Measurements from ENCODE around the gene SPEM1. TPM values are rescaled to one million over a fixed set of nuclear protein-coding genes. Genes with fewer than 3 reads are reported as not detected.
A peak's percentile ranks its signal among the peaks of the same experiment; 100 is the strongest.

SPEM1 gene
- total and polyA plus RNA-seq, 2 of the 13 experiments (the other 11 are each of a cell fraction or from before 2014, with no cell fraction given), result not detected

DNA sequence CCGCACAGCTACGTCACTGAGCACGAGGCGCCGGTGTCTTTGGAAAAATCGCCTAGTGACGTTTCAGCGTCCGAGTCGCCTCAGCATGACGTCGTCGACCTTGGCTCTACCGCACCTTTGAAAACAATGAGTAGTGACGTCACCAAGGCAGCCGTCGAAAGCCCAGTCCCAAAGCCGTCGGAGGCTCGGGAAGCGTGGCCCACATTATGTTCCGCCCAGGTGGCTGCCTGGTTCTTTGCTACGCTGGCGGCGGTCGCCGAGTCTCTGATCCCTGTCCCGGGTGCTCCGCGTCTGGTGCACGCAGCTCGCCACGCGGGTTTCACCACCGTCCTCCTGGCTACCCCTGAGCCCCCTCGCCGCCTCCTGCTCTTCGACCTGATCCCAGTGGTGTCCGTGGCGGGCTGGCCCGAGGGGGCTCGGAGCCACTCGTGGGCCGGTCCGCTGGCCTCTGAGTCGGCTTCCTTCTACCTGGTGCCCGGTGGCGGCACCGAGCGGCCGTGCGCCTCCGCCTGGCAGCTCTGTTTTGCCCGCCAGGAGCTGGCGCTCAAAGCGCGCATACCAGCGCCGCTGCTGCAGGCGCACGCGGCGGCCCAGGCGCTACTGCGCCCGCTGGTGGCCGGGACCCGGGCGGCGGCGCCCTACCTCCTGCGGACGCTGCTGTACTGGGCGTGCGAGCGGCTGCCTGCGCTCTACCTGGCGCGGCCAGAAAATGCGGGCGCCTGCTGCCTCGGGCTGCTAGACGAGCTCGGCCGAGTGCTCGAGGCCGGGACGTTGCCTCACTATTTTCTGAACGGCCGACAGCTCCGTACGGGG, 16.6 kb downstream of the SPEM1 start (continued):
- TF ChIP-seq, protein P1, sequence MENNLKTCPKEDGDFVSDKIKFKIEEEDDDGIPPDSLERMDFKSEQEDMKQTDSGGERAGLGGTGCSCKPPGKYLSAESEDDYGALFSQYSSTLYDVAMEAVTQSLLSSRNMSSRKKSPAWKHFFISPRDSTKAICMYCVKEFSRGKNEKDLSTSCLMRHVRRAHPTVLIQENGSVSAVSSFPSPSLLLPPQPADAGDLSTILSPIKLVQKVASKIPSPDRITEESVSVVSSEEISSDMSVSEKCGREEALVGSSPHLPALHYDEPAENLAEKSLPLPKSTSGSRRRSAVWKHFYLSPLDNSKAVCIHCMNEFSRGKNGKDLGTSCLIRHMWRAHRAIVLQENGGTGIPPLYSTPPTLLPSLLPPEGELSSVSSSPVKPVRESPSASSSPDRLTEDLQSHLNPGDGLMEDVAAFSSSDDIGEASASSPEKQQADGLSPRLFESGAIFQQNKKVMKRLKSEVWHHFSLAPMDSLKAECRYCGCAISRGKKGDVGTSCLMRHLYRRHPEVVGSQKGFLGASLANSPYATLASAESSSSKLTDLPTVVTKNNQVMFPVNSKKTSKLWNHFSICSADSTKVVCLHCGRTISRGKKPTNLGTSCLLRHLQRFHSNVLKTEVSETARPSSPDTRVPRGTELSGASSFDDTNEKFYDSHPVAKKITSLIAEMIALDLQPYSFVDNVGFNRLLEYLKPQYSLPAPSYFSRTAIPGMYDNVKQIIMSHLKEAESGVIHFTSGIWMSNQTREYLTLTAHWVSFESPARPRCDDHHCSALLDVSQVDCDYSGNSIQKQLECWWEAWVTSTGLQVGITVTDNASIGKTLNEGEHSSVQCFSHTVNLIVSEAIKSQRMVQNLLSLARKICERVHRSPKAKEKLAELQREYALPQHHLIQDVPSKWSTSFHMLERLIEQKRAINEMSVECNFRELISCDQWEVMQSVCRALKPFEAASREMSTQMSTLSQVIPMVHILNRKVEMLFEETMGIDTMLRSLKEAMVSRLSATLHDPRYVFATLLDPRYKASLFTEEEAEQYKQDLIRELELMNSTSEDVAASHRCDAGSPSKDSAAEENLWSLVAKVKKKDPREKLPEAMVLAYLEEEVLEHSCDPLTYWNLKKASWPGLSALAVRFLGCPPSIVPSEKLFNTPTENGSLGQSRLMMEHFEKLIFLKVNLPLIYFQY (CRISPR knock-in tag; IDR thresholded peaks at IDR 0.05; ENCODE audit: borderline replicate concordance), result no peak
- TF ChIP-seq, protein P2, sequence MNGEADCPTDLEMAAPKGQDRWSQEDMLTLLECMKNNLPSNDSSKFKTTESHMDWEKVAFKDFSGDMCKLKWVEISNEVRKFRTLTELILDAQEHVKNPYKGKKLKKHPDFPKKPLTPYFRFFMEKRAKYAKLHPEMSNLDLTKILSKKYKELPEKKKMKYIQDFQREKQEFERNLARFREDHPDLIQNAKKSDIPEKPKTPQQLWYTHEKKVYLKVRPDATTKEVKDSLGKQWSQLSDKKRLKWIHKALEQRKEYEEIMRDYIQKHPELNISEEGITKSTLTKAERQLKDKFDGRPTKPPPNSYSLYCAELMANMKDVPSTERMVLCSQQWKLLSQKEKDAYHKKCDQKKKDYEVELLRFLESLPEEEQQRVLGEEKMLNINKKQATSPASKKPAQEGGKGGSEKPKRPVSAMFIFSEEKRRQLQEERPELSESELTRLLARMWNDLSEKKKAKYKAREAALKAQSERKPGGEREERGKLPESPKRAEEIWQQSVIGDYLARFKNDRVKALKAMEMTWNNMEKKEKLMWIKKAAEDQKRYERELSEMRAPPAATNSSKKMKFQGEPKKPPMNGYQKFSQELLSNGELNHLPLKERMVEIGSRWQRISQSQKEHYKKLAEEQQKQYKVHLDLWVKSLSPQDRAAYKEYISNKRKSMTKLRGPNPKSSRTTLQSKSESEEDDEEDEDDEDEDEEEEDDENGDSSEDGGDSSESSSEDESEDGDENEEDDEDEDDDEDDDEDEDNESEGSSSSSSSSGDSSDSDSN (CRISPR knock-in tag; IDR thresholded peaks at IDR 0.05), result peak; percentile 41; the same call in 1 of the 2 replicates
- TF ChIP-seq ZNF256 (CRISPR knock-in tag; conservative IDR thresholded peaks at IDR 0.05), result no peak
- no peak for TF ChIP-seq ZNF558 (CRISPR knock-in tag; IDR thresholded peaks at IDR 0.05; ENCODE audit: borderline replicate concordance)
- TF ChIP-seq ARID2 (CRISPR knock-in tag; IDR thresholded peaks at IDR 0.05; ENCODE audit: borderline replicate concordance), result no peak
- peak; percentile 34 for TF ChIP-seq ZBTB38 (CRISPR knock-in tag; IDR thresholded peaks at IDR 0.05)
- TF ChIP-seq MED1 (CRISPR knock-in tag; IDR thresholded peaks at IDR 0.05), result peak; percentile 33; the same call in 1 of the 2 replicates
- TF ChIP-seq, protein P3, sequence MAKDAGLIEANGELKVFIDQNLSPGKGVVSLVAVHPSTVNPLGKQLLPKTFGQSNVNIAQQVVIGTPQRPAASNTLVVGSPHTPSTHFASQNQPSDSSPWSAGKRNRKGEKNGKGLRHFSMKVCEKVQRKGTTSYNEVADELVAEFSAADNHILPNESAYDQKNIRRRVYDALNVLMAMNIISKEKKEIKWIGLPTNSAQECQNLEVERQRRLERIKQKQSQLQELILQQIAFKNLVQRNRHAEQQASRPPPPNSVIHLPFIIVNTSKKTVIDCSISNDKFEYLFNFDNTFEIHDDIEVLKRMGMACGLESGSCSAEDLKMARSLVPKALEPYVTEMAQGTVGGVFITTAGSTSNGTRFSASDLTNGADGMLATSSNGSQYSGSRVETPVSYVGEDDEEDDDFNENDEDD (CRISPR knock-in tag; IDR thresholded peaks at IDR 0.05; ENCODE audit: borderline replicate concordance), result peak; percentile 71; the same call in 1 of the 2 replicates
- no peak for TF ChIP-seq ARNT (IDR thresholded peaks at IDR 0.05)
- peak; percentile 55; the same call in 1 of the 2 replicates for TF ChIP-seq HDAC1 (CRISPR knock-in tag; IDR thresholded peaks at IDR 0.05)
- TF ChIP-seq, protein P4, sequence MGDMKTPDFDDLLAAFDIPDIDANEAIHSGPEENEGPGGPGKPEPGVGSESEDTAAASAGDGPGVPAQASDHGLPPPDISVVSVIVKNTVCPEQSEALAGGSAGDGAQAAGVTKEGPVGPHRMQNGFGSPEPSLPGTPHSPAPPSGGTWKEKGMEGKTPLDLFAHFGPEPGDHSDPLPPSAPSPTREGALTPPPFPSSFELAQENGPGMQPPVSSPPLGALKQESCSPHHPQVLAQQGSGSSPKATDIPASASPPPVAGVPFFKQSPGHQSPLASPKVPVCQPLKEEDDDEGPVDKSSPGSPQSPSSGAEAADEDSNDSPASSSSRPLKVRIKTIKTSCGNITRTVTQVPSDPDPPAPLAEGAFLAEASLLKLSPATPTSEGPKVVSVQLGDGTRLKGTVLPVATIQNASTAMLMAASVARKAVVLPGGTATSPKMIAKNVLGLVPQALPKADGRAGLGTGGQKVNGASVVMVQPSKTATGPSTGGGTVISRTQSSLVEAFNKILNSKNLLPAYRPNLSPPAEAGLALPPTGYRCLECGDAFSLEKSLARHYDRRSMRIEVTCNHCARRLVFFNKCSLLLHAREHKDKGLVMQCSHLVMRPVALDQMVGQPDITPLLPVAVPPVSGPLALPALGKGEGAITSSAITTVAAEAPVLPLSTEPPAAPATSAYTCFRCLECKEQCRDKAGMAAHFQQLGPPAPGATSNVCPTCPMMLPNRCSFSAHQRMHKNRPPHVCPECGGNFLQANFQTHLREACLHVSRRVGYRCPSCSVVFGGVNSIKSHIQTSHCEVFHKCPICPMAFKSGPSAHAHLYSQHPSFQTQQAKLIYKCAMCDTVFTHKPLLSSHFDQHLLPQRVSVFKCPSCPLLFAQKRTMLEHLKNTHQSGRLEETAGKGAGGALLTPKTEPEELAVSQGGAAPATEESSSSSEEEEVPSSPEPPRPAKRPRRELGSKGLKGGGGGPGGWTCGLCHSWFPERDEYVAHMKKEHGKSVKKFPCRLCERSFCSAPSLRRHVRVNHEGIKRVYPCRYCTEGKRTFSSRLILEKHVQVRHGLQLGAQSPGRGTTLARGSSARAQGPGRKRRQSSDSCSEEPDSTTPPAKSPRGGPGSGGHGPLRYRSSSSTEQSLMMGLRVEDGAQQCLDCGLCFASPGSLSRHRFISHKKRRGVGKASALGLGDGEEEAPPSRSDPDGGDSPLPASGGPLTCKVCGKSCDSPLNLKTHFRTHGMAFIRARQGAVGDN (CRISPR knock-in tag; IDR thresholded peaks at IDR 0.05), result peak; percentile 82
- no peak for TF ChIP-seq CEBPG (CRISPR knock-in tag; IDR thresholded peaks at IDR 0.05)
- TF ChIP-seq MYC (CRISPR knock-in tag; IDR thresholded peaks at IDR 0.05; ENCODE audit: borderline replicate concordance), result peak; percentile 80
